ENCODE measurements around the gene DCAF10.
"Not testable (repeated sequence)": the region's sequence is repeated elsewhere in the genome, so short reads cannot be mapped to it uniquely, and the experiment has no call there.

The DCAF10 gene

GRCh38 chr9:37800631-37801286 is at the start of gene DCAF10:
TSS of gene DCAF10 (plus strand) at chr9:37800797. CDS start at chr9:37800867, 70 bp downstream.
- DNase-seq: peak; percentile 76

- DNase-seq: no peak
These were observed 49.4 kb upstream of the DCAF10 start for GRCh38 chr9:37751186-37751585.

- not testable (repeated sequence) for DNase-seq
These were observed 48.9 kb upstream of the DCAF10 start for GRCh38 chr9:37751704-37752103.

GRCh38 chr9:37752112-37752511 is 48.5 kb upstream of the DCAF10 start:
- DNase-seq: not testable (repeated sequence)

GRCh38 chr9:37752642-37753488 is 47.7 kb upstream of the DCAF10 start:
- no peak for DNase-seq

GRCh38 chr9:37753489-37754190 is 47.0 kb upstream of the DCAF10 start, which contains the start of gene TRMT10B:
TSS of gene TRMT10B (plus strand) at chr9:37753805. CDS start at chr9:37761932, 8,127 bp downstream.
- DNase-seq: no peak

GRCh38 chr9:37758747-37759146 is 41.9 kb upstream of the DCAF10 start:
- no peak for DNase-seq

GRCh38 chr9:37760416-37761161 is 40.0 kb upstream of the DCAF10 start:
- DNase-seq: no peak

- DNase-seq: no peak
These were observed 39.1 kb upstream of the DCAF10 start for GRCh38 chr9:37761511-37761910.

GRCh38 chr9:37765263-37765662 is 35.3 kb upstream of the DCAF10 start:
- DNase-seq: not testable (repeated sequence)

- DNase-seq: no peak
These were observed 31.3 kb upstream of the DCAF10 start for GRCh38 chr9:37769306-37769705.

- no peak for DNase-seq
These were observed 30.6 kb upstream of the DCAF10 start for GRCh38 chr9:37769995-37770394.

- DNase-seq: no peak
These were observed 25.2 kb upstream of the DCAF10 start for GRCh38 chr9:37775216-37775919.

GRCh38 chr9:37776328-37776727 is 24.3 kb upstream of the DCAF10 start:
- DNase-seq: no peak

GRCh38 chr9:37778534-37778933 is 22.1 kb upstream of the DCAF10 start:
- DNase-seq: no peak

GRCh38 chr9:37784291-37784615 is 16.3 kb upstream of the DCAF10 start:
- DNase-seq: no peak

GRCh38 chr9:37784616-37785483 is 15.7 kb upstream of the DCAF10 start, which contains the start of gene EXOSC3:
TSS of gene EXOSC3 (minus strand) at chr9:37785064. CDS start at chr9:37785044, 20 bp downstream.
- DNase-seq: peak; percentile 61

- no peak for DNase-seq
These were observed 13.5 kb upstream of the DCAF10 start for GRCh38 chr9:37787059-37787458.

GRCh38 chr9:37788332-37788731 is 12.3 kb upstream of the DCAF10 start:
- DNase-seq: no peak

- no peak for DNase-seq
These were observed 10.5 kb upstream of the DCAF10 start for GRCh38 chr9:37790096-37790495.

GRCh38 chr9:37792122-37792521 is 8.5 kb upstream of the DCAF10 start:
- DNase-seq: no peak

Data from T1000 (cell line).